ENCODE results near the gene AKAP6. TPM values are rescaled to one million over a fixed set of nuclear protein-coding genes. Genes with fewer than 3 reads are reported as not detected.
"Not testable (repeated sequence)": the region's sequence is repeated elsewhere in the genome, so short reads cannot be mapped to it uniquely, and the experiment has no call there.

The AKAP6 gene
- total RNA-seq, 4 donors from 2014 or later: 2.0 to 11.0 (median 4.2) TPM

GRCh38 chr14:32785585-32785984, 456.5 kb downstream of the AKAP6 start:
- 57% methylated on average over 4 of the region's 4 CpGs for WGBS
- Histone ChIP-seq H3K4me1 (no peaks in the 10 kb centered on the region), H3K36me3 (no peaks in the 10 kb centered on the region), H3K9me3 (no peaks in the 10 kb centered on the region), H3K27ac (no peak overlapping the region), H3K27me3 (no peaks in the 10 kb centered on the region), H3K4me3 (no peak overlapping the region)
- no peak for TF ChIP-seq POLR2A (IDR thresholded peaks at IDR 0.05)
- TF ChIP-seq CTCF (IDR thresholded peaks at IDR 0.05): no peak
- no peak for TF ChIP-seq POLR2AphosphoS5 (IDR thresholded peaks at IDR 0.05)
- no peak for TF ChIP-seq EP300 (IDR thresholded peaks at IDR 0.05)
- DNase-seq (ENCODE audit: low spot score in 2 of 2): no peak

DNA sequence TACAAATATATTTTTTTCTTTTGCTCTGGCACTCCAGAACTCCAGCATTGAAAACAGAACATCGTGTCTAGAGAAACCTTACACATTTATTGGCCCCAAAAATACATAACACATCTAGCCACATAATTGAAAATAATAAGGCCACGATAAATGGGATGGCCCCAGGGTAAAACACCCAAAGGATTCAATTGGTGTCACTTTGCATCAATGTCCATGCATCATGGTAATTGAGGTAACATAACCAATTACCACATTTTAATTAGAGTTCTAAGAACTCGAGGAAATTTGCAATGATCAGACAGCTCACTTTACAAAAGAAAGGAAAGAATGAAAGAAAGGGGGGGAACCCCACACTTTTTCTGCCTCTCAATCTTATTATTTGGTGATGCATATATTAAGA, 457.8 kb downstream of the AKAP6 start:
- Histone ChIP-seq H3K4me1 (no peaks in the 10 kb centered on the region), H3K27ac (no peak overlapping the region), H3K9me3 (no peaks in the 10 kb centered on the region), H3K27me3 (no peaks in the 10 kb centered on the region), H3K4me3 (no peak overlapping the region), H3K36me3 (no peaks in the 10 kb centered on the region)
- WGBS: 58% methylated on average over 3 of the region's 3 CpGs
- DNase-seq (ENCODE audit: low spot score in 2 of 2): no peak
- TF ChIP-seq POLR2AphosphoS5 (IDR thresholded peaks at IDR 0.05) (no peak), CTCF (IDR thresholded peaks at IDR 0.05) (no peak), POLR2A (IDR thresholded peaks at IDR 0.05) (no peak), EP300 (IDR thresholded peaks at IDR 0.05) (no peak)

- H3K4me1 ChIP-seq; DNase-seq (ENCODE audit: low spot score in 2 of 2); H3K4me3 ChIP-seq; H3K27me3 ChIP-seq; H3K27ac ChIP-seq; H3K9me3 ChIP-seq; H3K36me3 ChIP-seq: not testable (repeated sequence)
These were observed 463.9 kb downstream of the AKAP6 start for GRCh38 chr14:32793033-32793432.

DNA sequence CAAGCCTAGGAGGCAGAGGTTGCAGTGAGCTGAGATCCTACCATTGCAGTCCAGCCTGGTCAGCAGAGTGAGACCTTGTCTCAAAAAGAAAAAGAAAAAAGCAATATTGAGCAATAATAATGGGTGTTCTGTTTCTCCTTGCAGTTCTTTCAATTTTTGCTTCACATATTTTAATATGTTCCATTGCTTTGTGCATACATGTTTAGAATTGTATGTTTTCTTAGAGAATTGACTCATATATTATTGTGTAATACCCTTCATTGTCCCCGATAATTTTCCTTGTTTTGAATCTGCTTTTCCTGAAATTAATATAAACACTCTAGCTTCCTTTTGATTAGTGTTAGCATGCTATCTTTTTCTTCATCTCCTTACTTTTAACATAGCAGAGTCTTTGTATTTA, 471.2 kb downstream of the AKAP6 start:
- no peaks in the 10 kb centered on the region for H3K4me1 ChIP-seq
- no peaks in the 10 kb centered on the region for H3K36me3 ChIP-seq
- DNase-seq (ENCODE audit: low spot score in 2 of 2): no peak
- no peaks in the 10 kb centered on the region for H3K27me3 ChIP-seq
- H3K9me3 ChIP-seq: peaks cover 5% of the 10 kb centered on the region
- H3K4me3 ChIP-seq: no peak overlapping the region
- 84% methylated on average over 1 of the region's 1 CpG for WGBS
- no peak overlapping the region for H3K27ac ChIP-seq
- TF ChIP-seq POLR2A (IDR thresholded peaks at IDR 0.05) (no peak), EP300 (IDR thresholded peaks at IDR 0.05) (no peak), POLR2AphosphoS5 (IDR thresholded peaks at IDR 0.05) (no peak), CTCF (IDR thresholded peaks at IDR 0.05) (no peak)

GRCh38 chr14:32802295-32802694, 473.2 kb downstream of the AKAP6 start:
- DNase-seq (ENCODE audit: low spot score in 2 of 2): no peak

More at GRCh38 chr14:32802295-32802694, 473.2 kb downstream of the AKAP6 start:
- Histone ChIP-seq H3K4me1 (no peaks in the 10 kb centered on the region), H3K27me3 (no peaks in the 10 kb centered on the region), H3K9me3 (peaks cover 5% of the 10 kb centered on the region), H3K27ac (no peak overlapping the region), H3K4me3 (no peak overlapping the region), H3K36me3 (no peaks in the 10 kb centered on the region)
- no peak for TF ChIP-seq EP300 (IDR thresholded peaks at IDR 0.05)
- no peak for TF ChIP-seq CTCF (IDR thresholded peaks at IDR 0.05)
- no peak for TF ChIP-seq POLR2AphosphoS5 (IDR thresholded peaks at IDR 0.05)
- no peak for TF ChIP-seq POLR2A (IDR thresholded peaks at IDR 0.05)
- WGBS: 96% methylated on average over 1 of the region's 1 CpG
